Neuronal stem cell (in vitro differentiated cells): Measurements from ENCODE around the gene ALDH3A1. TPM values are rescaled to one million over a fixed set of nuclear protein-coding genes. Genes with fewer than 3 reads are reported as not detected.

Experiments used
- DNase-seq: peaks from one replicate; pipeline ENCODE4 v3.0.0-alpha.2; 2013; ENCODE audit warnings: low spot score
- H2AFZ ChIP-seq: one replicate; pipeline ENCODE4 v1.6.1; 2013; ENCODE audit warnings: mild to moderate bottlenecking, low read length, inconsistent platforms
- H2AK5ac ChIP-seq: 2 replicates; pipeline ENCODE4 v1.6.1; 2013; ENCODE audit warnings: low read depth, mild to moderate bottlenecking, inconsistent platforms, low read length, moderate library complexity, mixed read lengths
- H2BK120ac ChIP-seq: 2 replicates; pipeline ENCODE4 v1.6.1; 2013; ENCODE audit warnings: low read depth, mild to moderate bottlenecking, inconsistent platforms, low read length, moderate library complexity, mixed read lengths
- H2BK12ac ChIP-seq: one replicate; pipeline ENCODE4 v1.6.1; 2013; ENCODE audit warnings: low read length, inconsistent platforms
- H2BK15ac ChIP-seq: 2 replicates; pipeline ENCODE4 v1.6.1; 2013; ENCODE audit warnings: mild to moderate bottlenecking, low read length, inconsistent platforms, mixed read lengths
- H2BK5ac ChIP-seq: one replicate; pipeline ENCODE4 v1.6.1; 2013; ENCODE audit warnings: inconsistent platforms, mild to moderate bottlenecking, low read length, moderate library complexity
- H3K14ac ChIP-seq: one replicate; pipeline ENCODE4 v1.6.1; 2013; ENCODE audit warnings: low read length, inconsistent platforms
- H3K18ac ChIP-seq: 2 replicates; pipeline ENCODE4 v1.6.1; 2013; ENCODE audit warnings: low read length, inconsistent platforms
- H3K23ac ChIP-seq: 2 replicates; pipeline ENCODE4 v1.6.1; 2013; ENCODE audit warnings: low read depth, mild to moderate bottlenecking, mixed read lengths, low read length, inconsistent platforms; ENCODE audit not compliant: poor library complexity
- H3K27ac ChIP-seq: replicated peaks from 3 replicates; pipeline ENCODE4 v1.5.1; 2013; ENCODE audit warnings: low read length, inconsistent platforms
- H3K27me3 ChIP-seq, 3 experiments: 2 replicates each; pipeline ENCODE4 v1.6.1; 2013; ENCODE audit warnings: low read length in 3 of 3, mild to moderate bottlenecking in 2 of 3, inconsistent platforms in 1 of 3, low read depth in 1 of 3, mixed read lengths in 1 of 3, moderate library complexity in 1 of 3; ENCODE audit not compliant: control insufficient read depth in 3 of 3, insufficient read depth in 3 of 3
- H3K36me3 ChIP-seq, 2 donors: replicated peaks in 1 of 2; 2 replicates each; pipeline ENCODE4 v1.6.1; 2013; ENCODE audit warnings: low read length in 2 of 2; ENCODE audit not compliant: control insufficient read depth in 2 of 2, insufficient read depth in 2 of 2
- H3K4ac ChIP-seq: 2 replicates; pipeline ENCODE4 v1.6.1; 2013; ENCODE audit warnings: inconsistent platforms, mild to moderate bottlenecking, low read length, moderate library complexity
- H3K4me1 ChIP-seq, 2 donors: 1 replicate in 1 of 2; 2 replicates in 1 of 2; pipeline ENCODE4 v1.6.1; 2013; ENCODE audit warnings: low read length in 2 of 2, low read depth in 1 of 2; ENCODE audit not compliant: control insufficient read depth in 2 of 2, insufficient read depth in 1 of 2
- H3K4me2 ChIP-seq: one replicate; pipeline ENCODE4 v1.6.1; 2013; ENCODE audit warnings: mild to moderate bottlenecking, low read length, inconsistent platforms; ENCODE audit not compliant: insufficient read depth, poor library complexity, severe bottlenecking
- H3K4me3 ChIP-seq, 2 donors: 2 replicates each; pipeline ENCODE4 v1.5.1; 2013; ENCODE audit warnings: low read length in 2 of 2, mild to moderate bottlenecking in 2 of 2, inconsistent platforms in 1 of 2, moderate library complexity in 1 of 2
- H3K79me1 ChIP-seq: one replicate; pipeline ENCODE4 v1.6.1; 2013; ENCODE audit warnings: low read depth, mild to moderate bottlenecking, inconsistent platforms, low read length, moderate library complexity
- H3K9ac ChIP-seq: one replicate; pipeline ENCODE4 v1.6.1; 2013; ENCODE audit warnings: mild to moderate bottlenecking, low read depth, low read length, inconsistent platforms; ENCODE audit not compliant: poor library complexity
- H3K9me3 ChIP-seq, 2 donors: replicated peaks in 1 of 2; 2 replicates each; pipeline versions ENCODE3 to v1.6.1; 2013; ENCODE audit warnings: low read length in 2 of 2, mild to moderate bottlenecking in 2 of 2, inconsistent platforms in 1 of 2, low read depth in 1 of 2, mixed read lengths in 1 of 2, moderate library complexity in 1 of 2; ENCODE audit not compliant: control insufficient read depth in 2 of 2, insufficient read depth in 1 of 2
- H4K8ac ChIP-seq: one replicate; pipeline ENCODE4 v1.6.1; 2013; ENCODE audit warnings: low read depth, mild to moderate bottlenecking, inconsistent platforms, low read length, moderate library complexity
- H4K91ac ChIP-seq: one replicate; pipeline ENCODE4 v1.6.1; 2013; ENCODE audit warnings: low read length, low read depth, mild to moderate bottlenecking, inconsistent platforms; ENCODE audit not compliant: poor library complexity
- WGBS, 2 donors: extraction: QIAGEN DNeasy Blood & Tissue Kit; methylation state at CpG; one replicate each; pipeline ENCODE4 v1.1.7; 2013; ENCODE audit warnings: missing lambda C conversion rate in 2 of 2, mixed read lengths in 1 of 2; ENCODE audit not compliant: insufficient read length in 2 of 2, insufficient replicate concordance in 1 of 2; ENCODE audit errors: extremely low coverage in 2 of 2; 5-methylcytosine and 5-hydroxymethylcytosine counted together
- polyA plus RNA-seq, 2 experiments: library from polyadenylated mRNA; stranded (reverse); fragments of 200-250 nt; gene quantifications; one replicate each; pipeline ENCODE4 v1.2.3, GENCODE V29; 2013

ALDH3A1 gene
- polyA plus RNA-seq (2013, experiment 1 of 2), result 0.17 TPM
- 0.40 TPM for polyA plus RNA-seq (2013, experiment 2 of 2)

DNA sequence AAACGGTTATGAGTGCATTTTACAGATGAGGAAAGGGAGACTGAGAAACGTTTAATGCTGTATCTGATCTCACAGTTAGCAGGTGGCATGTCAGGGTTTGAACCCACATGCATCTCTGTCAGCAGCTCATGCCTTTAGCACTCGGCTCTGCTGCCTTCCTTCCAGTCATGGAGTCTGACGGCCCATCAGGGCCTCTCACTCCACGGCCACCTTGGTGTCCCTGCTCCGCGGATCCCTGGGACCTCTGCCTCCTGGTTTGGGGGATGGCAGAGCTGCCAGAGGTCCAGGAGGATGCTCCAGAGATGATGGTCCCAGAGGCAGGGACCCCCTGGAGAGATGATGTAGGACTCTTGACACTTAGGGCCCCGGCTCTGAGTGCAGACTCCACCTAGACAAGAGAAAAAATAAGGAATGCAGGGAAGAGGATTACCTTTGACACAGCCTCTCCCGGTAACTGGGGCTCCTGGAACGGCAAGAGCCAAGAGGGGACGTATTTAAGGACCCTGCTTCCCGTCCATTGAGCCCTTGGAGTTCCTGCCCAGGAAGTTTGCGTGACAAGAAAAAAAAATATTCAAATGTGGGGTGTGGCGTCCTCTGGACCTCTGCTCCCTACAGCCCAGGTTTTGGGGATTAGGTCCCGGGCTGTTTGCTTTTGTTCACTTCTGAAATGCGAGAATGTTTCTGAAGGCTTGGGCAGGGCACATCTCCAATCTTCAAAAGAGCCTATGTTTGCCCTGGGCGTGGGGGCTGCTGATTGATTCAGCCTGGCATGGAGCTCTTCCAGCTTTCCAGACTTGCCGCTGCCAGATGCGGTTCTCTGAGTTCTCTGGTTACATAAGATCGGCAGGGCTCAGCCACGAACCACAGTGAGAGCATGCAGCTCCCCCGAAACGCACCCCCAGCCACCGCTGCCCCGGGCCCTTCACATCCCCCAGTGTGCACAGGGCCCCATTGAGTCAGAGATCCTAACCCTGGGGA lies at the start of gene ALDH3A1:
Gene ALDH3A1 (minus strand): TSS at position 470 of the 978 bp plus-strand sequence. CDS start 3,169 bp downstream, outside the sequence.
- Histone ChIP-seq H3K14ac (no peak within 1 kb of the TSS), H4K91ac (peak within 1 kb of the TSS; percentile 79), H3K9ac (peak within 1 kb of the TSS; percentile 7), H2AK5ac (peak within 1 kb of the TSS; percentile 51), H2AFZ (no peak within 1 kb of the TSS), H3K4me2 (no peak within 1 kb of the TSS), H3K4me1 (peaks cover 2 to 12% of the 10 kb centered on the region in 2 donors), H3K4ac (no peak within 1 kb of the TSS), H2BK12ac (no peak within 1 kb of the TSS), H3K9me3 (peaks cover 0 to under 1% of the 10 kb centered on the region in 2 donors), H2BK120ac (peak within 1 kb of the TSS; percentile 63), H2BK5ac (no peak within 1 kb of the TSS), H3K79me1 (no peaks in the 10 kb centered on the region), H3K23ac (peak within 1 kb of the TSS; percentile 6), H3K4me3 (no peak within 1 kb of the TSS), H4K8ac (no peak within 1 kb of the TSS), H3K27ac (no peak within 1 kb of the TSS), H3K36me3 (no peaks in the 10 kb centered on the region), H3K27me3 (peaks cover 0 to 49% (median 0%) of the 10 kb centered on the region in 3 experiments), H3K18ac (peak within 1 kb of the TSS; percentile 79), H2BK15ac (peak within 1 kb of the TSS; percentile 88)
- DNase-seq, result no peak
- no CpG with 5 or more reads among the region's 25 CpGs for WGBS, 2 donors

DNA sequence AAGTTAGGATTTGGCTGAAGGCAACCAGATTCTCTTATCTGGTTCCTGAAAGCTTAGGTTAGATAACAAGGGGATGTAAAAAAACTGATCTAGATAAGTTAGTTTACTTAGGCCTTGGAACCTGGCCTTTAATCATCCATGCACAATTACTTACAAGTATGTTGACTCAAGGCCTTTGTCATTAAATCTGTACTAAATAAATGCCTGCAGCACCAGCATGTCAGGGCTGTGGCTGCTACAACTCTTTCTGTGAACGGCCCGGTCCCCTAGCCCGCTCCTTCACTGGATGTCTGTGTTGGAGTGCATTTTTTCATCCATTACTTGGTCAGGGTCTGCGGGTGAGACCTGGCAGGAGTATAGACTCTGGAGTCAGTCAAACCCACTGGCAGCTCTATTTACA lies 48.4 kb upstream of the ALDH3A1 start:
- Histone ChIP-seq H3K36me3 (peaks cover 14 to 60% of the 10 kb centered on the region in 2 donors), H3K4me2 (no peak overlapping the region), H2BK5ac (no peak overlapping the region), H2BK12ac (no peak overlapping the region), H3K9me3 (peaks cover 12 to 45% of the 10 kb centered on the region in 2 donors), H3K79me1 (no peaks in the 10 kb centered on the region), H3K18ac (no peak overlapping the region), H3K4me3 (no peak overlapping the region), H2BK120ac (no peak overlapping the region), H3K9ac (no peak overlapping the region), H2BK15ac (no peak overlapping the region), H3K27me3 (no peaks in the 10 kb centered on the region), H3K4ac (no peak overlapping the region), H3K27ac (no peak overlapping the region), H4K91ac (no peak overlapping the region), H3K4me1 (no peaks in the 10 kb centered on the region), H2AK5ac (no peak overlapping the region), H3K14ac (no peak overlapping the region), H4K8ac (no peak overlapping the region), H3K23ac (no peak overlapping the region), H2AFZ (no peak overlapping the region)
- DNase-seq, result no peak
- no CpG with 5 or more reads among the region's 4 CpGs for WGBS, 2 donors

DNA sequence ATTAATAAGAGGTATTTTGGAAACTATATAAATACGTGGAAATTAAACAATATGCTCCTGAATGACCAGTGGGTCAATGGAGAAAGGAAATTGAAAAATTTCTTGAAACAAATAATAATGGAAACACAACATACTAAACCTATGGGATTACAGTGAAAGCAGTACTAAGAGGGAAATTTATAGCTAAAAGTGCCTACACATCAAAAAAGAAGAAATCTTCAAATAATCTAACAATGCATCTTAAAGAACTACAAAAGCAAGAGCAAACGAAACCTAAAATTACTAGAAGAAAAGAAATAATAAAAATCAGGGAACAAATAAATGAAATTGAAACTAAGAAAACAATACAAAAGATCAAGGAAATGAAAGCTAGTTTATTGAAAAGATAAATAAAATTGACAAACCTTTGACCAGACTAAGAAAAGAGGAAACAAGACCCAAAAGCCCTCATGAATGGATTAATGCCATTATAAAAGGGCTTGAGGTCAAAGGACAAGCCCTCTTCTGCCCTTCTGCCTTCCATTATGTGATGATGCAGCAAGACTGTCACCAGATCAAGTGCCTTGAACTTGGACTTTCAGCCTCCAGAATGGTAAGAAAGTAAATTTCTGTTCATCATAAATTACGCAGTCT lies 43.9 kb upstream of the ALDH3A1 start:
- Histone ChIP-seq H3K4me2 (no peak overlapping the region), H2BK12ac (no peak overlapping the region), H3K4ac (no peak overlapping the region), H2BK120ac (no peak overlapping the region), H3K18ac (no peak overlapping the region), H3K9me3 (peaks cover 9 to 37% of the 10 kb centered on the region in 2 donors), H3K9ac (no peak overlapping the region), H3K27ac (no peak overlapping the region), H3K23ac (no peak overlapping the region), H2BK5ac (no peak overlapping the region), H3K27me3 (no peaks in the 10 kb centered on the region), H4K91ac (no peak overlapping the region), H3K14ac (no peak overlapping the region), H2BK15ac (no peak overlapping the region), H3K4me3 (no peak overlapping the region), H3K79me1 (no peaks in the 10 kb centered on the region), H3K4me1 (no peaks in the 10 kb centered on the region), H2AK5ac (no peak overlapping the region), H2AFZ (no peak overlapping the region), H3K36me3 (peaks cover 11 to 54% of the 10 kb centered on the region in 2 donors), H4K8ac (no peak overlapping the region)
- no CpG with 5 or more reads among the region's 3 CpGs for WGBS, 2 donors
- DNase-seq, result no peak
